ENCODE measurements around the gene MGME1. TPM values are rescaled to one million over a fixed set of nuclear protein-coding genes. Genes with fewer than 3 reads are reported as not detected.

MGME1 gene
- total and polyA plus RNA-seq, 2 of the 13 experiments (the other 11 are each of a cell fraction or from before 2014, with no cell fraction given), result 36.7 to 66.6 TPM

- TF ChIP-seq ZBTB2 (CRISPR knock-in tag; IDR thresholded peaks at IDR 0.05; ENCODE audit: low read depth), result no peak
- no peak for TF ChIP-seq ZFP82 (CRISPR knock-in tag; IDR thresholded peaks at IDR 0.05; ENCODE audit: borderline replicate concordance)
- no peak for TF ChIP-seq CSRNP2 (CRISPR knock-in tag; conservative IDR thresholded peaks at IDR 0.05; ENCODE audit: low read depth)
- no peak for TF ChIP-seq ZNF264 (CRISPR knock-in tag; IDR thresholded peaks at IDR 0.05)
- no peak for TF ChIP-seq LBX2 (CRISPR knock-in tag; IDR thresholded peaks at IDR 0.05; ENCODE audit: borderline replicate concordance)
- TF ChIP-seq CEBPB (IDR thresholded peaks at IDR 0.05; ENCODE audit: borderline replicate concordance, low read depth, low read length), result no peak
- TF ChIP-seq TAF15 (IDR thresholded peaks at IDR 0.05; ENCODE audit: low read depth, low read length, poor library complexity, severe bottlenecking), result no peak
- no peak for TF ChIP-seq BCL3 (CRISPR knock-in tag; IDR thresholded peaks at IDR 0.05)
- no peak for TF ChIP-seq MBD4 (IDR thresholded peaks at IDR 0.05; ENCODE audit: borderline replicate concordance, low read length)
- no peak for TF ChIP-seq RFX1 (IDR thresholded peaks at IDR 0.05)
- no peak for TF ChIP-seq SALL2 (CRISPR knock-in tag; IDR thresholded peaks at IDR 0.05)
- no peak for TF ChIP-seq MIER2 (CRISPR knock-in tag; IDR thresholded peaks at IDR 0.05)
- TF ChIP-seq ZNF614 (CRISPR knock-in tag; IDR thresholded peaks at IDR 0.05; ENCODE audit: borderline replicate concordance), result no peak
- no peak for TF ChIP-seq RFXANK (CRISPR knock-in tag; IDR thresholded peaks at IDR 0.05)
- TF ChIP-seq MYNN (CRISPR knock-in tag; IDR thresholded peaks at IDR 0.05; ENCODE audit: low read depth), result no peak
- no peak for TF ChIP-seq PRMT3 (CRISPR knock-in tag; IDR thresholded peaks at IDR 0.05; ENCODE audit: borderline replicate concordance, low read depth)
- TF ChIP-seq AKNA (CRISPR knock-in tag; IDR thresholded peaks at IDR 0.05; ENCODE audit: borderline replicate concordance), result no peak
- TF ChIP-seq NFYC (CRISPR knock-in tag; IDR thresholded peaks at IDR 0.05), result no peak
- TF ChIP-seq MED1 (CRISPR knock-in tag; IDR thresholded peaks at IDR 0.05), result no peak
- no peak for TF ChIP-seq RFXAP (CRISPR knock-in tag; IDR thresholded peaks at IDR 0.05; ENCODE audit: borderline replicate concordance)
These were observed 38.9 kb downstream of the MGME1 start (continued) for GRCh38 chr20:18007534-18008292.

Measured in HepG2 (cell line).